T-helper 2 cell treated with Interferon-gamma antibody and Interleukin-4, amounts not matched to agents 100 ng/mL and 5 ng/mL, for 36 hours (primary cell): ENCODE measurements around the gene MYO3B. TPM values are rescaled to one million over a fixed set of nuclear protein-coding genes. Genes with fewer than 3 reads are reported as not detected.
"Not testable (repeated sequence)": the region's sequence is repeated elsewhere in the genome, so short reads cannot be mapped to it uniquely, and the experiment has no call there.

Experiments used
- intact Hi-C: fragments of 100-400 bp; cut with micrococcal nuclease; formaldehyde crosslinking; loops from one replicate; pipeline ENCODE4 v1.15.1; 2023
- total RNA-seq: library from RNA; stranded (reverse); gene quantifications from 2 replicates; pipeline ENCODE4 v1.2.3, GENCODE V29; 2022

Gene MYO3B
- total RNA-seq, 1 donor from 2014 or later, result 1.2 TPM

- intact Hi-C loops, result no loop called here
Observed at GRCh38 chr2:170464268-170464667, 286.3 kb downstream of the MYO3B start.

- intact Hi-C loops, result no loop called here
Observed at GRCh38 chr2:170465241-170465640, 287.3 kb downstream of the MYO3B start.

GRCh38 chr2:170466632-170467031, 288.7 kb downstream of the MYO3B start:
- intact Hi-C loops, result no loop called here

- intact Hi-C loops, result no loop called here
Observed at GRCh38 chr2:170467568-170468422, 289.8 kb downstream of the MYO3B start.

GRCh38 chr2:170468557-170468956, 290.6 kb downstream of the MYO3B start:
- intact Hi-C loops, result no loop called here

GRCh38 chr2:170472498-170472897, 294.6 kb downstream of the MYO3B start:
- intact Hi-C loops, result not testable (repeated sequence)

- intact Hi-C loops, result no loop called here
Observed at GRCh38 chr2:170475878-170476277, 297.9 kb downstream of the MYO3B start.

GRCh38 chr2:170477630-170478029, 299.7 kb downstream of the MYO3B start:
- intact Hi-C loops, result no loop called here

GRCh38 chr2:170481201-170481600, 303.3 kb downstream of the MYO3B start:
- intact Hi-C loops, result no loop called here

GRCh38 chr2:170484552-170484951, 306.6 kb downstream of the MYO3B start:
- intact Hi-C loops, result no loop called here

- intact Hi-C loops, result loop anchor here (5.0 kb wide), 1 partner anchor 327 kb away; no protein-coding TSS in a partner anchor
Observed at GRCh38 chr2:170485254-170486026, 307.5 kb downstream of the MYO3B start.

- intact Hi-C loops, result loop anchor here (5.0 kb wide), 1 partner anchor 326 kb away; no protein-coding TSS in a partner anchor
Observed at GRCh38 chr2:170486730-170487129, 308.8 kb downstream of the MYO3B start.

- intact Hi-C loops, result loop anchor here (5.0 kb wide), 1 partner anchor 323 kb away; no protein-coding TSS in a partner anchor
Observed at GRCh38 chr2:170488807-170489206, 310.9 kb downstream of the MYO3B start.

GRCh38 chr2:170492010-170492409, 314.1 kb downstream of the MYO3B start:
- intact Hi-C loops, result no loop called here

- intact Hi-C loops, result no loop called here
Observed at GRCh38 chr2:170493426-170494097, 315.6 kb downstream of the MYO3B start.

GRCh38 chr2:170495896-170496295, 317.9 kb downstream of the MYO3B start:
- intact Hi-C loops, result no loop called here

- intact Hi-C loops, result no loop called here
Observed at GRCh38 chr2:170498619-170499018, 320.7 kb downstream of the MYO3B start.

GRCh38 chr2:170500104-170500503, 322.2 kb downstream of the MYO3B start:
- intact Hi-C loops, result loop anchor here (10.0 kb wide), 2 partner anchors 65 to 215 kb away; partner anchors contain the start of gene SP5

GRCh38 chr2:170500770-170501169, 322.8 kb downstream of the MYO3B start:
- intact Hi-C loops, result loop anchor here (10.0 kb wide), 2 partner anchors 66 to 214 kb away; partner anchors contain the start of gene SP5

GRCh38 chr2:170501421-170502043, 323.6 kb downstream of the MYO3B start:
- intact Hi-C loops, result loop anchor here (10.0 kb wide), 2 partner anchors 67 to 213 kb away; partner anchors contain the start of gene SP5
